Thyroid gland (tissue), 4 donors: ENCODE measurements around the gene GMEB2. TPM values are rescaled to one million over a fixed set of nuclear protein-coding genes. Genes with fewer than 3 reads are reported as not detected.

Experiments used
- DNase-seq, 2 donors: peaks; one replicate each; pipeline ENCODE4 v3.0.0-alpha.2; 2019
- H3K27ac ChIP-seq, 3 donors: fragments of 200-600 bp; sonication (generic); 1 replicate in 2 of 3; 2 replicates in 1 of 3; pipeline ENCODE4 v1.5.1; 2016 to 2019; ENCODE audit warnings: mild to moderate bottlenecking in 1 of 3, moderate library complexity in 1 of 3
- H3K27me3 ChIP-seq: fragments of 200-600 bp; sonication (generic); one replicate; pipeline ENCODE4 v1.5.1; 2019
- H3K36me3 ChIP-seq, 2 donors: fragments of 200-600 bp; sonication (generic); one replicate each; pipeline ENCODE4 v1.5.1; 2016 to 2019
- H3K4me1 ChIP-seq, 2 donors: fragments of 200-600 bp; sonication (generic); one replicate each; pipeline ENCODE4 v1.5.1; 2017 to 2019
- H3K4me3 ChIP-seq, 3 donors: fragments of 200-600 bp; sonication (generic); replicated peaks in 1 of 3; 1 replicate in 2 of 3; 2 replicates in 1 of 3; pipeline ENCODE4 v1.5.1; 2016; ENCODE audit warnings: mild to moderate bottlenecking in 1 of 3
- H3K9me3 ChIP-seq: fragments of 200-600 bp; sonication (generic); one replicate; pipeline ENCODE4 v1.5.1; 2017
- CTCF ChIP-seq, 6 experiments: fragments of 200-600 bp in 3 of 6; fragments of 450-650 bp in 3 of 6; sonication (generic) in 3 of 6; IDR thresholded peaks; one replicate each; pipeline ENCODE4 v1.5.1; 2016 to 2019; ENCODE audit warnings: antibody characterized with exemption in 6 of 6, mild to moderate bottlenecking in 2 of 6, inconsistent platforms in 1 of 6, moderate library complexity in 1 of 6
- POLR2A ChIP-seq, 2 donors: fragments of 450-650 bp; IDR thresholded peaks; one replicate each; pipeline ENCODE4 v1.6.1; 2017; ENCODE audit warnings: antibody characterized with exemption in 2 of 2, mild to moderate bottlenecking in 2 of 2, moderate library complexity in 1 of 2
- WGBS, 2 donors: methylation state at CpG; one replicate each; pipeline ENCODE4 v1.1.5; 2017; 5-methylcytosine and 5-hydroxymethylcytosine counted together
- intact Hi-C: fragments of 100-400 bp; cut with DNase I; formaldehyde crosslinking; loops from one replicate; pipeline ENCODE4 v1.15.1; 2023
- total RNA-seq, 4 donors: library from RNA; depleted of rRNA; stranded (reverse); fragments of >200 nt; gene quantifications; one replicate each; pipeline ENCODE4 v1.2.3, GENCODE V29; 2016

Gene GMEB2
- total RNA-seq, 4 donors from 2014 or later: 23.1 to 34.9 (median 29.9) TPM

DNA sequence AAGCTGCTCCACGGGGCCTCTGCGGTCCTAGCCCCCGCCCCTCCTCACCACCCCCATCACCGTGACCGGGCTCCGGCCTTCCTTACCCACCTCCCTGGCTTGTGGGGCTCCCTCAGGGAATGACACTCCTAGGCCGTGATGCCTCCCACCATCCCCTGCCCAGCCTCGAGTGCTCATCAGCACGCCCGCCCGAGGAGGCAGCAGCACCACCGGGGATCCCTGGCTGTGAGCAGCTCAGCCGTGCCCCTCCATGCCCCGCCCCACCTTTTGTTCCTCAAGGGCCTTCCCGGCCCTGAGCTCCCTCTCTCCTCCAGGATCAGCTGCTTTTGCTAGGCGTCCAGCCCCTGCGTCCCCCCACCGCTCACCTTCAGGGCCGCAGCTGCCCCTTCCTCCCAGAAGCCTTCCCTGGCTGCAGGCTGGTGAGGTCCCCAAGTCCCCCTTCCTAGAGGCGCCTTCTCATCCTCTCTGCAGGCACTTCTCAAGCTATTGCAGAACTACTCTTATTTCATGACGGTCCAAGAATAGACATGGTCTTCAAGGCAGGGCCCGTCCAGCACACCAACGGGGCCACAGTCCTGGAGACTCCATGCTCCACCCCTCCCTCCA, 69.9 kb downstream of the GMEB2 start:
- DNase-seq: no peak
- Histone ChIP-seq H3K9me3 (no peaks in the 10 kb centered on the region), H3K27ac (no peak overlapping the region), H3K4me1 (peaks cover 9 to 13% of the 10 kb centered on the region in 2 donors), H3K4me3 (no peak overlapping the region), H3K36me3 (peaks cover 26% of the 10 kb centered on the region in 2 donors), H3K27me3 (no peaks in the 10 kb centered on the region)
- no peak for TF ChIP-seq CTCF (IDR thresholded peaks at IDR 0.05)
- no peak for TF ChIP-seq POLR2A (IDR thresholded peaks at IDR 0.05)
- WGBS, 2 donors: 71 to 79% methylated on average over 18 to 22 of the region's 23 CpGs
- intact Hi-C loops: no loop called here

- DNase-seq: no peak
- Histone ChIP-seq H3K9me3 (no peaks in the 10 kb centered on the region), H3K36me3 (peaks cover 14% of the 10 kb centered on the region in 2 donors), H3K27ac (no peak overlapping the region), H3K4me3 (no peak overlapping the region), H3K4me1 (peaks cover 9 to 13% of the 10 kb centered on the region in 2 donors), H3K27me3 (no peaks in the 10 kb centered on the region)
- no peak for TF ChIP-seq CTCF (IDR thresholded peaks at IDR 0.05)
- no peak for TF ChIP-seq POLR2A (IDR thresholded peaks at IDR 0.05)
- 90 to 91% methylated on average over 12 to 27 of the region's 45 CpGs for WGBS, 2 donors
- intact Hi-C loops: no loop called here
Measured at GRCh38 chr20:63555661-63556381, 71.1 kb downstream of the GMEB2 start.

DNA sequence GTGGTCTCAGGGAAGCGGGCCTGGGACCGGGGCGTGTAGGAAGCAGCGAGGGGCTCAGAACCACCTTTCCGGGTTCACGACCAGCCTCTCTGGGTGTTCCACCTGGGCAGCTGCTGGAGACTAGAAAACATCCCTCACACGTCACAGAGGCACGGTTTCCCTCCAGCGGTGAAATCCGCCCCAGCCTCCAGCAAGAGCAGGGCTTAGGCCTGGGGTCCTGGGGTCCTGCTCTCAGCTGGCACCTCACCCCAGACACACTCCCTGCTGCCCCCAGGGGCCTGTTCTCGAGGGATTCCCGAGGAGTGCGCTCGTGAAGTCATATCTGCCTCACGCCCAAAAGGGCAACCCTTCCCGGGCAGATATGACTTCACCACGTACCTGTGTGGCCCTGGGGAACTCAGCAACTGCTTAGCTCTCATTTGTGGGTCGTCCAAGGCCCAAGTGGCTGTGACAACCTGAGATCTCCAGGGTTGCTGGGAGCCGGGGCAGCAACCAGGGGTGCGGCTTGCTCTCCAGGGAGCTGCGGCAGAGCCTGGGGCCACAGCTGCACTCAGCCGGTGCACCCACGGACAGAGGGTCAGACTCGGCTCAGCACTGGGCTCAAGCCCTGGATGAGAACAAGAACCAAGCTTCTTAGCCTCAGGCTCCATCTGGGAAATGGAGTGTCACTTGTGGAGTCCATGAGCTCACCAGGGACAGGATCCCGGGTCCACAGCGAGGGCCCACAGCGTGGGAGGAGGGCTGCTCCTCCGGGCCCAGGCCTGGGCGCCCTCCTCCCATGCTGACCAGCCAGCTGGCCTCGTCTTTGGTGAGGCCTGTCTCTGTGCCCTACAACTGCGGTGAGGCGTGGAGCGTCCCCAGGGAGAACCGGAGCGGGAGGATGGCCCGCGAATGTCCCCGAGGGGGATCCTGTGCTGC, 72.3 kb downstream of the GMEB2 start:
- Histone ChIP-seq H3K4me1 (peaks cover 9 to 13% of the 10 kb centered on the region in 2 donors), H3K9me3 (no peaks in the 10 kb centered on the region), H3K36me3 (peaks cover 3 to 5% of the 10 kb centered on the region in 2 donors), H3K27ac (no peak overlapping the region), H3K27me3 (no peaks in the 10 kb centered on the region), H3K4me3 (peak overlapping the region in 1 of 3 donors; percentile 50)
- DNase-seq: no peak
- TF ChIP-seq CTCF (IDR thresholded peaks at IDR 0.05) (no peak), POLR2A (IDR thresholded peaks at IDR 0.05) (no peak)
- 70 to 71% methylated on average over 15 to 23 of the region's 38 CpGs for WGBS, 2 donors
- intact Hi-C loops: no loop called here

GRCh38 chr20:63553933-63554290, 73.0 kb downstream of the GMEB2 start, which contains the start of gene FNDC11:
TSS of gene FNDC11 (plus strand) at chr20:63554159. CDS start at chr20:63555664, 1,505 bp downstream.
- intact Hi-C loops: no loop called here
- Histone ChIP-seq H3K36me3 (peaks cover under 1 to 3% of the 10 kb centered on the region in 2 donors), H3K9me3 (no peaks in the 10 kb centered on the region), H3K4me1 (peaks cover 9 to 13% of the 10 kb centered on the region in 2 donors), H3K27ac (no peak within 1 kb of the TSS), H3K4me3 (peak within 1 kb of the TSS in 2 of 3 donors; percentile 50 to 79), H3K27me3 (no peaks in the 10 kb centered on the region)
- WGBS, 2 donors: 3% methylated on average over 11 to 20 of the region's 34 CpGs
- TF ChIP-seq CTCF (IDR thresholded peaks at IDR 0.05) (no peak), POLR2A (IDR thresholded peaks at IDR 0.05) (no peak)
- DNase-seq: peak; percentile 61 to 68
